ENCODE data around the gene TUBB3.

The TUBB3 gene

DNA sequence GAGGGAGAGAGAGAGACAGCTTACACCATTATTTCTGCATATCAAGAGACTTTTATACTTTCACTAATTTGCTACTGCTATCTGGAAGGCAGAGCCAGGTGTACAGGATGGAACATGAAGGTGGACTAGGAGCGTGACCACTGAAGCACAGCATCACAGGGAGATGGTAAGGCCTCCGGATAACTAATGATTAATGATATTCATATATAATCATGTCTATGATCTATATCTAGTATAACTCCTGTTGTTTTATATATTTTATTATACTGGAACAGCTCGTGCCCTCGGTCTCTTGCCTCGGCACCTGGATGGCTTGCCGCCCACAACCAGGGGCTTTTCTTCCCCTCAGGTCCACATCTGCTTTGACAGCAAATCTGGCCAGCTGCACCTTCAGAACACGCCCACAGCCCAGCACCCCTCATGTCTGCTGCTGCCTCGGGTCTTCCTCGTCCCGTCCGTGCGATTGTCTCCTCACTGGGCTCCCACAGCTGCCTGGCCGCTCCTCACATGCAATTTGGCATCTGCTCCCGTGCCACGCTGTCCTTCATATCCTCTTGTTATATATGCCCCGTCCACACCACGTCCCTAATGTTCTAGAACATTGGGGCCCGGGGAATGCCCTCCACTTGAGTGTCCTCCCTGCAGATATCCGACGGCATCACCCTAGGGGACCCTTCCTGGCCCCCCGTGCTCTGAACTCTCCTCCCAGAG, 15.2 kb downstream of the TUBB3 start:
- no peak for DNase-seq (ENCODE audit: low spot score)

GRCh38 chr16:89944773-89945172, 21.6 kb downstream of the TUBB3 start:
- no peak for DNase-seq (ENCODE audit: low spot score)

DNA sequence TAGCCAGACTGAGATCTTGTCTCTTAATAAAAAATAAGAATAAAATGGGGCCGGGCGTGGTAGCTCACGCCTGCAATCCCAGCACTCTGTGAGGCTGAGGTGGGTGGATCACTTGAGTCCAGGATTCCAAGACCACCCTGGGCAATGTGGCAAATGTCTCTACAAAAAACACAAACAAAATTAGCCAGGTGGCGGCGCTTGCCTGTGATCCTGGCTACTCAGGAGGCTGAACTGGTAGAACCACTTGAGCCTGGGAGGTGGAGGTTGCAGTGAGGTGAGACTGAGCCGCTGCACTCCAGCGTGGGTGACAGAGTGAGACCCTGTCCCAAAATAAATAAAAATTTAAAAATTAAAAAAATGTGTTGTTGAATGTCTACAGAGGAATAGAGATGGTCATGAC, 22.5 kb downstream of the TUBB3 start:
- DNase-seq (ENCODE audit: low spot score): no peak

GRCh38 chr16:89946515-89946914, 23.4 kb downstream of the TUBB3 start:
- DNase-seq (ENCODE audit: low spot score): no peak

DNA sequence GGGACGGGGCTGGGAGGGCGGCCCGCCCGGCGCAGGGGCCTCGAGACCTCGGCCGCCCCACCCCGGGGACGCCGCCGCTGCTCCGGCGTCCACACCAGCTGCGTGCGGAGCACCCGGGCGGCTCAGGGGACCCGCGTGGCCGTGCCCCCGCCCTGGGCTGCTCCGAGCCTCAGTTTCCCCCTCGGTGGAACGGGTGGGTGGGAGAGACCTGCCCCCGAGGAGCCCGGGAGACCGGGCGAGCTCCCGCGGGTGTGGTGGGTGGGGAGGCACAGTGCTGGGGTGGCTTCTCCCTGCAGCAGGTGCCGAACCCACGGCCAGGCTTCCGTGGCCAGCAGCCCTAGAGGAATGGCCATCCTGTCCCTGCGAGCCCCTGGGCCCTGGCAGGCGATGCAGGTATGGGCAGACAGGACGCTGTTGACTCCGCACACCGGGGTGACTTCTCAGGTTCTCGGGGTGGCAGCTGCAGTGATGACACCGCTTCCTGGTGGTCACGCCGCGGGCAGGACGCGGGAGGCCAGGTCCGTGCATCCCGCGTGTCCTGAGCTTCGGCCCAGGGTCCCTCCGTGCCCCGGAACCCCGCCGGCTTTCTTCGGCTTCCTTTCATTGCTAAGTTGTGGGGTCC, 26.1 kb downstream of the TUBB3 start:
- no peak for DNase-seq (ENCODE audit: low spot score)

DNA sequence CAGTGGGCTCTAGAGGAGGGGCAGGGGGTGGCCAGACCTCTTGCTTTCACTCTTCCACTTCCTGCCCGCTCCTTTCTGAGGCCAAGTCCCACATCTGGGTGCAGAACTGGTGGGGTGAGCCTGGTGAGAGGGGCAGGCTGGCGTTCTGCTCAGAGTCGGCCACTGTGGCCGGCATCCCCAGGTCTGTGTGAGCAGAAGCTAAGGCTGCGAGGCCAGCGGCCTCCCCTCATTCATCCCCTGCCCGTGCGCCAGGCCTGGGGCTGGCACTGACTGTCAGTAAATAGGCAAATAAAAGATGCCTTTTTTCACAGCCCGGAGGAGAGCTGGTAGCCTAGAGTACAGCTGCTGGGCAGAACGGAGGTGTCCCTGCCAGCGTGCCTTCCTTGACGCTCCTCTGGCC, 26.6 kb downstream of the TUBB3 start:
- no peak for DNase-seq (ENCODE audit: low spot score)

DNA sequence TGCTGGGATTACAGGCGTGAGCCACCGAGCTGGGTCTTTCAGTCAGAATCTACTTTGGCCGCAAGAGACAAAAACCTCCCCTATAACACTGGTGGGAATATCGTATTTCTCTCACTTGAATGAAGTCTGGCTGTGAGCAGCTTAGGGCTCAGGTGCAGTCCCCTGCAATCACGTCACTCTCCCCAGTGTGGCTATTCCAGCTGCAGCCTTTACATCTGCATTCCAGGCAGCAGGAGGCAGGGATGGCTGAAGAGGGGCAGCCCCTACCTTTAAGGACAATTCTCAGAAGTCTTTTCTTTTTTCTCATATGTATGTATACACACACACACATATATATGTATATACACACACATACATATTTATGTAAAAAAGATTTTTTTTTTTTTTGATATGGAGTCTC, 28.4 kb downstream of the TUBB3 start:
- DNase-seq (ENCODE audit: low spot score): no peak

DNA sequence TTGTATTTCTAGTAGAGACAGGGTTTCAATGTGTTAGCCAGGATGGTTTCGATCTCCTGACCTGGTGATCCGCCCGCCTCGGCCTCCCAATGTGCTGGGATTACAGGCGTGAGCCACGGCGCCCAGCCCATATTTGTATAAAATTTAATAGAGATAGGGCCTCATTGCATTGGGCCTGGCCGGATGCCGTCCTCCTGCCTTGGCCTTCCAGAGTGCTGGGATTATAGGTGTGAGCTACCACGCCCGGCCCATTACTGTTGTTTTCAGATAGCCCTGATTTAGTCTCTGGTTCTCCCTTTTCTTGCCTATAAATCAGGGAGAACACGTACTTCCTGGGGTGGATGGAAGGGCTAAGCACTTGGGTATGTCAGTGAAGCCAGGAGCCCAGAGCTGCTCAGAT, 28.9 kb downstream of the TUBB3 start:
- DNase-seq (ENCODE audit: low spot score): no peak

GRCh38 chr16:89952551-89952950, 29.4 kb downstream of the TUBB3 start:
- DNase-seq (ENCODE audit: low spot score): no peak

DNA sequence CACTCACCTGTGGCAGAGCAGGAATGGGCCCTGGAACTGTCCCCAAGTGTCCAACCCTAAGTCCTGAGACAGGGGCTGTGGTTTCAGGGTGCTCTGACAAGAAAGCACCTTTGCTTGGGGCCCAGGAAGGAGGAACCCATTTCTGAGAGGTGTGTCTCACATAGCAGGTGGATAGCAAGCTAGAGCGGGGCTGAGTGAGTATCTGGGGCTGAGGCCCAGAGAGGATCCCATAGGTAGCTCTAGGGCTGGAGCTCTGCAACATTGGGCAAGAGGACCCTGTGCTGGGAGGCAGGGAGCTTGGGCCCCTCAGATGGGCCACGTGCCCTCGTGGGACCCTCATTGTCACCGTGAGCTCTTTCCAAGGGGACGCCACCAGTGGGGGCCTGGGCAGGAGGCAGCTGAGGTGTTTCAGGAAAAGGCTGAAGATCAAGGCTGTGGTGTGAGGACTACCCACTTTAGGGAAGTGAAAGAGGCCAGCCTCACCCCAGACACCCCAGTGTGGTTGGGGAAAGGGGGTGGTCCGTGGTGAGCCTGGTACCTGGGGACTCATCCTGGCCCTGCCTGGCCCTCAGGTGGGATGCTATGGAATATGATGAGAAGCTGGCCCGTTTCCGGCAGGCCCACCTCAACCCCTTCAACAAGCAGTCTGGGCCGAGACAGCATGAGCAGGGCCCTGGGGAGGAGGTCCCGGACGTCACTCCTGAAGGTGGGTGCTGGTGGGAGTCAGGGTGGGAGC, 30.7 kb downstream of the TUBB3 start:
- DNase-seq (ENCODE audit: low spot score): no peak

GRCh38 chr16:89954462-89954861, 31.3 kb downstream of the TUBB3 start:
- no peak for DNase-seq (ENCODE audit: low spot score)

DNA sequence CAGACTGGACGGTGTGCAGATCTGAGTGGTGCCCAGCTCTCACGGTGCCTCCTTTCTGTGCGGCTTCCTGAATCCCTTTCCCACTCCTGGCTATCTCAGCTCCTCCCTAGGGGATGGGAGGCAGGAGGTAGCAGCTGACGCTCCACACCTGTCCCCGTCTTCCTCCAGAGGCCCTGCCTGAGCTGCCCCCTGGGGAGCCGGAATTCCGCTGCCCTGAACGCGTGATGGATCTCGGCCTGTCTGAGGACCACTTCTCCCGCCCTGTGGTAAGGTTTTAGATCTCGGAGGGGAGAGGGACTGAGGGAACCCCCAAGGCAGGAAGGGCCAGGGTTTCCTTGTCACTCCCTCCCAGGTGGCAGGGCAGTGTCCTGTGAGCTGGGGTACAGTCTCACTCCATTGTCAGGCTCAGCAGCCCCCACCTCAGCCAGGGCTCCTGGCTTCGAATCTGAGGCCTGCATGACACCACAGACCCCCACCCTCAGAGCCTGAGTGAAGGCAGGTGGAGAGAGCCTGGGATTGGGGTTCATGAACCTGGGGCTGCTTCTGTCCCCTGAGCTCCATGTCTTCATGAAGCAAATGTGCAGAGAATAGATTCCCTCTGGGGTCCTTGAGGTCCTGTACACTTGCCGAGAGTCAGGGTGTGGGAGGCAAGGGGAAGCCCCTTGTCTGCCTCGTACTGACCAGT, 32.0 kb downstream of the TUBB3 start:
- no peak for DNase-seq (ENCODE audit: low spot score)

- DNase-seq (ENCODE audit: low spot score): no peak
Observed at GRCh38 chr16:89956505-89957215, 33.5 kb downstream of the TUBB3 start.

- no peak for DNase-seq (ENCODE audit: low spot score)
Observed at GRCh38 chr16:89957216-89957785, 34.2 kb downstream of the TUBB3 start.

- DNase-seq (ENCODE audit: low spot score): no peak
Observed at GRCh38 chr16:89958068-89958467, 34.9 kb downstream of the TUBB3 start.

DNA sequence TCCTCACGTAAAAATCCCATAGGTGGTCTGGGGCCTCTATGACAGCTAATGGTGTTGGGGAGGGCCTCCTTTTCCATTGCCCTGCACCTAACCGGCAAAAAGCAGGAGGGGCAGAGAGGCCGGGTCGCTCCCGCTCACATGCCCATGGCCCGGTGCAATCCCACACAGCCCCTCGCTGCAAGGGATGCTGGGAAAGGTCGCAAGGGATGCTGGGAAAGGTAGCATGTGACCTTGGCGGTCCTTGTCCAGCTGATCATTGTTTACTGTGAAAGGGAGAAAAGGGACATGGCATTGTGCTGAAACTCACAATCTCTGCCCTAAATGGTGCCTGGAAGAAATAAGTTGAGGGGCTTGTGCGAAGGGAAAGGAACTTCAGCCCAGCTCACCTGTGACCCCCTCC, 35.5 kb downstream of the TUBB3 start:
- DNase-seq (ENCODE audit: low spot score): no peak

- DNase-seq (ENCODE audit: low spot score): no peak
Observed at GRCh38 chr16:89960966-89961365, 37.8 kb downstream of the TUBB3 start.

DNA sequence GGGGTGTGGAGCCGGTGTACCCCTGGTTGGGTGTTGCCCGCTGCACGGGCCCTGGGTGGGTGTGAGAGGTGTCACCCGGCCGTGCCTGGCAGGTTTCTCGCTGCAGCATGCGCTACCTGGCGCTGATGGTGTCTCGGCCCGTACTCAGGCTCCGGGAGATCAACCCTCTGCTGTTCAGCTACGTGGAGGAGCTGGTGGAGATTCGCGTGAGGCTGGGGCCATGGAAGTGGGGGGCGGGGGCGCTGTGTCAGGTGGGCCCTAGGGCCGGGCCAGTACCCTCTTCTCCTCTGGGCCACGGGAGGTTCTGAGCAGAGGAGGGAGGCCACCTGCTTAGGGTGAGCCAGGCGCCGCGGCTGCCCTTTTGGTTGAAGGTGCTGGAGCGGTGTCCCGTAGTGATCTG, 38.8 kb downstream of the TUBB3 start:
- no peak for DNase-seq (ENCODE audit: low spot score)

DNA sequence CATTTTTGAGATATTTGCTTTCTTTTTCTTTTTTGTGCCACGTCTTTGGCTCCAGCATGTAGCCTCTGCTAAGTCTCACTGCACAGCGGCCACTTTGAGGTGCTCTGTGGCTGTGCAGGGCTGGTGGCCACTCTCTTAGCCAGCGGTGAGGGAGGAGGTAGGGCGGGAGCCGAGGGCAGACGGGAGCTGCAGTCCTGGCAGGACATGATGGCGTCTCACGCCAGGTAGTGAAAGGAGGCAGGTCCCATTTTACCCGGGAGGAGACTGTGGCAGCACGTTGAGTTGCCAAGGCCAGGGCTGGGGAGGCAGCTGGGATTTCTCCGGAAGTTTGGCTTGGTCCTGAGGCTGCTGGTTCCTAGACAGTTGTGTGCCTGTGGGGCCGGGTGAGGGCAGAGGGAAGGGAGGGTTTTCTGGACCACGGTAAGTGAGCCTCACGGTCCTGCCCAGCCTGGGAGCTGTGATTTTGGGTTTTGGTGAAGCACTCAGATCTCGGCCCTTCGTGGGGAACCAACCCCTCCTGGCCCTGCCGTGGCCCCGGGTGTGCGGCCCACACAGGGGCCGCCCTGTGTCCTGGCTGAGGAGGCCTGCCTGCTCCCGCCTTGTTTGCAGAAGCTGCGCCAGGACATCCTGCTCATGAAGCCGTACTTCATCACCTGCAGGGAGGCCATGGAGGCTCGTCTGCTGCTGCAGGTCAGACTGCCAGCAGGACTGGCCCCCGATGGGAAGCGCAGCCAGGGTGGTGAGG, 39.8 kb downstream of the TUBB3 start:
- no peak for DNase-seq (ENCODE audit: low spot score)

DNA sequence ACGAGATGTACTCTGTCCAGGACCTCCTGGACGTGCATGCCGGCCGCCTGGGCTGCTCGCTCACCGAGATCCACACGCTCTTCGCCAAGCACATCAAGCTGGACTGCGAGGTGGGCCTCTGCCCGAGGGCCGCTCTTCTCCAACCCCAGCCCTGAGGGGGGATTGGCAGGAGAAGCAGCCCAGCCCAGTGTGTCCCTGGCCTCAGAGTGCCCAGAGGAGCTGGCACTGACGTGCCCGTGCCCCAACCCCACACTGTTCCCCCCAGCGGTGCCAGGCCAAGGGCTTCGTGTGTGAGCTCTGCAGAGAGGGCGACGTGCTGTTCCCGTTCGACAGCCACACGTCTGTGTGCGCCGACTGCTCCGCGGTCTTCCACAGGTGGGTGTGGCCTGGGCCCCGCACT, 41.1 kb downstream of the TUBB3 start:
- DNase-seq (ENCODE audit: low spot score): no peak
